ENCODE data around the gene WDFY4. TPM values are rescaled to one million over a fixed set of nuclear protein-coding genes. Genes with fewer than 3 reads are reported as not detected.

WDFY4 gene
- total RNA-seq, 1 donor = 28.9 TPM

DNA sequence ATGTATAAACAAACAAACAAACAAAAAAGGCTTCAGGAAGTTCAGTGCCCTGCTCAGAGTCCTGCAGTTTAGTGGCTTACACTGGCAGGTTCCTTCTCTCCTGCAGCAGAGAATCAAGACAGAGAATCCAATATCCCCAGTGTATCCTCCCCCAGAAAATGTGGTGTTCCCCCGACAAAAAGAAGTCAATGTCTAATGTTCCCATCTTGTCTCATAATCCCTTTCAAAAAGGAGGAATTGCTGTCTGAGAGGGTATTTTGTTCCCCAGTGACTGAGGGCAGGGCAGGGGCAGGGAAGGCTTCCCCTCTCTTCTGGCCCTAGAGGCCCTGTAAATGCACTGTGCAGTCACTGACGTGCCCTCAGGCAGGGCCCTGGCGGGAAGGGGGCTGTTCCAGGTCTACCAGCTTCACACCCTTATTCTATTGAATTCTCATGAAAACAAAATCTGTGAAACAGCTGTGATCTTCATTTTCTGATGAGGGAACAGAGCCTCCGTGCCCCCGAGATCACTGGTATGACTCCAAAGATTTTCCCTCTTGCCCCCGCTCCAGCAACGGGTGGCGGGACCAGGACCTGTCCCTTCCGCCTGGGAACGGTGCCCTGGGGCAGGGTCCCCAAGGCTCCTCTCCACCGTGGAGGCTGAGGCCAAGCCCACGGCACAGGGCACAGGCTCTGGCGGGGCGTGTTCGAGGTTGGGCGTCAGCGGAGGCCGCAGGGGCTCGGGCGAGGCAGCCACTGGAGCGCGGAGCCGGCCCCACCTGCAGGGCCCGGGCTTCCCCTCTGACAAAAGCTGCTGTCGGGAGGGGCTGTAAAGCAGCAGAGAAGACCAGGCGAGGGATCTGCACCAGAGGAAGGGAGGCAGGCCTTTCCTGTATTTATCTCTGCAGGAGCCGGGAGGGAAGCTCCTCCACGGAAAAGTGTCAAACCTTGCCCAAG, 13.4 kb upstream of the WDFY4 start:
- H3K4me1 ChIP-seq (ENCODE audit: insufficient read depth, low read length) = peaks cover 38% of the 10 kb centered on the region
- no peaks in the 10 kb centered on the region for H3K9me3 ChIP-seq (ENCODE audit: low read depth, low read length)
- H3K4me3 ChIP-seq (ENCODE audit: low read length) = no peak overlapping the region

DNA sequence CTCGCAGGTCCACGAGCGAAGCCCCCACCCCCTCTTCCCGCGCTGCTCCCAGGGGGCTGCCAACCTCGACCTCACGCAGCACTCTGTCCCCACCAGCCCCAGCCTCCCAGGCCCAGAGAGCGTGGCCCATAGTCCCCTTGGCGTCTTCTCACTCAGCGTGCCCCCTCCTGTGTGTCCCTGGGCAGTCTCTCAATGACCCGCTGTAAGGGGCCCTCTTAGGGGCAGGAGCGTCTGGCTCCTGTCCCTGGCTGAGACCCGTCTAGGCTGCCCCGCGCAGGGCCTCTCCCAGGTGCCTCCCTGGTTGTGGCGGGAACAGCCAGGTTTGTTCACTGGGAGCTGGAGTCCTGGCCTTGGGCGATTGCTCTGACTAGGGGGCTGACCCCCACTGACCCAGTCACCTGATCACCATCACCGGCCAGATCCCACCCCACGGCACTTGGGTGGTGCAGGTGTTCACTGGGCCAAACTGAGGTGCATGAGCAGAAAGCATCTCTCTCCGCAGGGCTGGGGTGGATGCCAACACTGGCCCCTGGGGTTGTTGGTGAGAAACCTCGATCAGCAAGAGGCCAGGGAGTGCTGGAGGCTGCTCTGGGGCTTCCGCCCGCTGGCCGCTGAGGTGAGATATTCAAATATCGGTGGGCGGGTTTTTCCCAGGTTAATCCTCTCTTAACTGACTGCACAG, 12.6 kb upstream of the WDFY4 start:
- no peaks in the 10 kb centered on the region for H3K9me3 ChIP-seq (ENCODE audit: low read depth, low read length)
- H3K4me1 ChIP-seq (ENCODE audit: insufficient read depth, low read length) = peaks cover 31% of the 10 kb centered on the region
- H3K27me3 ChIP-seq (ENCODE audit: insufficient read depth, low read length) = no peaks in the 10 kb centered on the region
- H3K4me3 ChIP-seq (ENCODE audit: low read length) = no peak overlapping the region

More for the DNA sequence above, 13.4 kb upstream of the WDFY4 start:
- no peaks in the 10 kb centered on the region for H3K27me3 ChIP-seq (ENCODE audit: insufficient read depth, low read length)

DNA sequence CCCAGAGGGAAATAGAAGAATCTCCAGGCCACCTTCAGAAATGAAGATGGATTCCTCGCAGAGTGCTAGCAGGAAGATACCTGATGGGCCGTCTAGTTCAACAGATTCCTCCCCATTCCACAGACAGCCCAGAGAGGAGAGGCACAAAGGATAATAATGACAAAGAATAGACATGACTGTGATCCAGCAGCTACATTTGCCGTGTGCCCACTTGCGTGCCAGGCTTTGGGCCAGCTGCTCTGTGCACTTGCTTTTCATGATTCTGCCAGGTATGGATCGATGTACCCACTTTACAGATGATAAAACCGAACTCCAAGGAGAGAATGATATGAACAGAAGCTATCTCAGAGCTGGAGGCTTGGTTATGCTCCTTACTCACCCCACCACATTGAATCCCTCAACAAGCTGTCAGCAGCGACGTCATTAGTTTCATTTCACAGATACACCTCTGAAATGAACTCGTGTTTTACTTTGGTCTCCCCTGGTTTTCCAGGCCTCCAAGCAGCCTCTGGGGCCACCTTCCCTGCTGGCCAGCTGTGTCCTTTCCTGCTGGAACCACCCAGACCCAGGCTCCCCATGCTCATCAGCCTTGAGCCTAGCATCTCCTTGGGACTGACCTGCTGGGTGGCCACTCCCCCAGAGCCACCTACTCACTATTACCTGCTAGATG, 11.9 kb upstream of the WDFY4 start:
- Histone ChIP-seq H3K4me3 (ENCODE audit: low read length) (no peak overlapping the region), H3K27me3 (ENCODE audit: insufficient read depth, low read length) (no peaks in the 10 kb centered on the region), H3K4me1 (ENCODE audit: insufficient read depth, low read length) (peaks cover 25% of the 10 kb centered on the region), H3K9me3 (ENCODE audit: low read depth, low read length) (peaks cover 5% of the 10 kb centered on the region)

DNA sequence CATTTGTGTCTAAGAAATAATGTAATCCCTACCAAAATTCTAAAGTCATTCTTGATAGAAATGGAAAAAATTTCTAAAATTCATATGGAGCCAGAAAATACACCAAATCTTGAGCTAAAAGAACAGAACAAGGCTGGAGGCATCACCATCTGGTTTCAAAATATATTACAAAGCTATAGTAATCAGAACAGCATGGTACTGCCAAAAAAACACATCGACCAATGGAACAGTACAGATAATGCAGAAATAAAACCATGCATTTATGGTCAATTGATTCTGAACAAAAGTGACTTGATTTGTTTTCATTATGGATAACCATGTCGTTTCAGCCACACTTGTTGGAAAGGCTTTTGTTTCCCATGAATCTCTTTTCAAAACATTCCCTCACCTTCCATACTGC, 7.0 kb upstream of the WDFY4 start:
- Histone ChIP-seq H3K4me1 (ENCODE audit: insufficient read depth, low read length) (peaks cover 5% of the 10 kb centered on the region), H3K4me3 (ENCODE audit: low read length) (no peak overlapping the region), H3K27me3 (ENCODE audit: insufficient read depth, low read length) (no peaks in the 10 kb centered on the region), H3K9me3 (ENCODE audit: low read depth, low read length) (peaks cover 5% of the 10 kb centered on the region)

DNA sequence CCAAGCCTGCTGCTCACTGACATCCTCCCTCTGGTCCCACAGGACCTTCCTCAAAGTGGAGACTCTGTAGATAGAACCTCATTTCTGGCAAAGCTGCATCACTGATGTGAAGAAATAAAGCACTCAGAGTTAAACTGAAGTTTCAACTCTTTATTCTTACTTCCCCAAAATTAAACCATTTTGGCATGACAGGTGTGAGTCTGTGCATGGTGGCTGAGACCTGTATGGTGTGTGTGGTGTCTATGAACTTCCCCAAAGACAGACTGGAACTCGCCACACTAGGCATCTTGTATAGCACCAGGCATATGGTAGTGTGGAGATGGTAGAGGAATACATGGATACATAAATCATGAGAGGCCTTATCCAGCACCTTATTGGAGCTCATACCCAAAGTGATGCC, 6.6 kb upstream of the WDFY4 start:
- Histone ChIP-seq H3K27me3 (ENCODE audit: insufficient read depth, low read length) (no peaks in the 10 kb centered on the region), H3K9me3 (ENCODE audit: low read depth, low read length) (peaks cover 5% of the 10 kb centered on the region), H3K4me3 (ENCODE audit: low read length) (no peak overlapping the region), H3K4me1 (ENCODE audit: insufficient read depth, low read length) (peaks cover 5% of the 10 kb centered on the region)

DNA sequence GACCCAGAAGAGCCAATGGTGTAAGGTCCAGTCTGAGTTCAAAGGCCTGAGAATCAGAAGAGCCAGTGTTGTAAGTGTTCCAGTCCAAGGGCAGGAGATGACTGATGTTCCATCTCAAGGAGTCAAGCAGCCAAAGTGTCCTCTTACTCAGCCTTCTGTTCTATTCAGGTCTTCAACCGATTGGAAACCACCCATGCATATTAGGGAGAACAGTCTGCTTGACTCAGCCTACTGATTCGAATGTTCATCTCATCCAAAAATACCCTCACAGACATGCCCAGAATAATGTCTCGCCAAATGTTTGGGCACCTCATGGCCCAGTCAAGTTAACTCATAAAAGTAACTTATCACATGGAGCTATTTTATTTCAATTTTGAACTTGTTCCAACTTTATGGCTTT, 2.9 kb upstream of the WDFY4 start:
- H3K9me3 ChIP-seq (ENCODE audit: low read depth, low read length) = peaks cover 5% of the 10 kb centered on the region
- peaks cover 24% of the 10 kb centered on the region for H3K4me1 ChIP-seq (ENCODE audit: insufficient read depth, low read length)
- no peaks in the 10 kb centered on the region for H3K27me3 ChIP-seq (ENCODE audit: insufficient read depth, low read length)
- no peak overlapping the region for H3K4me3 ChIP-seq (ENCODE audit: low read length)

- H3K4me3 ChIP-seq (ENCODE audit: low read length) = no peak overlapping the region
- no peaks in the 10 kb centered on the region for H3K27me3 ChIP-seq (ENCODE audit: insufficient read depth, low read length)
- H3K4me1 ChIP-seq (ENCODE audit: insufficient read depth, low read length) = peaks cover 24% of the 10 kb centered on the region
- peaks cover 4% of the 10 kb centered on the region for H3K9me3 ChIP-seq (ENCODE audit: low read depth, low read length)
Measured at GRCh38 chr10:48682265-48682664, 2.4 kb upstream of the WDFY4 start.

DNA sequence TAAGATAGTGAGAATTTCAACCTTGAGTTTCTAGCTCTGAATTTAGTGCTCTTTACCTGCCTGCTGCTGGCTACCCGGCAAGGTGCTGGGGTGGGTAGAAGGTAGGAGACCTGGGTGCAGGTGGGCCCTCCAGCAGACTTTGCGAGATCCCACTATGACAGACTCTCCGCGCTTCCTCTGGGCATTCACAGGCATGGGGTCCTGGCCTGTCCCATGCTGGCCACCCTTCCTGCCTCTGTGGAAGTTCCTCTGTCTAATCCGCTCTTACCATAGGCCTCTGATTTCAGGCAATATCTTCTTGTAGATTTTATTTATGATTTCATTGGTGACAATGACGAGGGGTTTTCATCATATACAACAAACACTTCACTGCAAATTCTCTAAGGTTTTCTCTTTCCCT, 1.2 kb upstream of the WDFY4 start:
- Histone ChIP-seq H3K27me3 (ENCODE audit: insufficient read depth, low read length) (no peaks in the 10 kb centered on the region), H3K4me1 (ENCODE audit: insufficient read depth, low read length) (peaks cover 24% of the 10 kb centered on the region), H3K4me3 (ENCODE audit: low read length) (no peak overlapping the region), H3K9me3 (ENCODE audit: low read depth, low read length) (no peaks in the 10 kb centered on the region)

- no peaks in the 10 kb centered on the region for H3K27me3 ChIP-seq (ENCODE audit: insufficient read depth, low read length)
- H3K9me3 ChIP-seq (ENCODE audit: low read depth, low read length) = no peaks in the 10 kb centered on the region
- peaks cover 28% of the 10 kb centered on the region for H3K4me1 ChIP-seq (ENCODE audit: insufficient read depth, low read length)
- no peak overlapping the region for H3K4me3 ChIP-seq (ENCODE audit: low read length)
Measured at GRCh38 chr10:48683868-48684267, 805 bp upstream of the WDFY4 start.

- Histone ChIP-seq H3K9me3 (ENCODE audit: low read depth, low read length) (no peaks in the 10 kb centered on the region), H3K4me3 (ENCODE audit: low read length) (peak overlapping the region; percentile 59), H3K4me1 (ENCODE audit: insufficient read depth, low read length) (peaks cover 31% of the 10 kb centered on the region), H3K27me3 (ENCODE audit: insufficient read depth, low read length) (no peaks in the 10 kb centered on the region)
Measured at GRCh38 chr10:48684463-48684791, 246 bp upstream of the WDFY4 start.

- H3K4me3 ChIP-seq (ENCODE audit: low read length) = peak overlapping the region; percentile 59
- H3K27me3 ChIP-seq (ENCODE audit: insufficient read depth, low read length) = no peaks in the 10 kb centered on the region
- peaks cover 31% of the 10 kb centered on the region for H3K4me1 ChIP-seq (ENCODE audit: insufficient read depth, low read length)
- no peaks in the 10 kb centered on the region for H3K9me3 ChIP-seq (ENCODE audit: low read depth, low read length)
Measured at GRCh38 chr10:48685731-48686130, 1.1 kb downstream of the WDFY4 start.

DNA sequence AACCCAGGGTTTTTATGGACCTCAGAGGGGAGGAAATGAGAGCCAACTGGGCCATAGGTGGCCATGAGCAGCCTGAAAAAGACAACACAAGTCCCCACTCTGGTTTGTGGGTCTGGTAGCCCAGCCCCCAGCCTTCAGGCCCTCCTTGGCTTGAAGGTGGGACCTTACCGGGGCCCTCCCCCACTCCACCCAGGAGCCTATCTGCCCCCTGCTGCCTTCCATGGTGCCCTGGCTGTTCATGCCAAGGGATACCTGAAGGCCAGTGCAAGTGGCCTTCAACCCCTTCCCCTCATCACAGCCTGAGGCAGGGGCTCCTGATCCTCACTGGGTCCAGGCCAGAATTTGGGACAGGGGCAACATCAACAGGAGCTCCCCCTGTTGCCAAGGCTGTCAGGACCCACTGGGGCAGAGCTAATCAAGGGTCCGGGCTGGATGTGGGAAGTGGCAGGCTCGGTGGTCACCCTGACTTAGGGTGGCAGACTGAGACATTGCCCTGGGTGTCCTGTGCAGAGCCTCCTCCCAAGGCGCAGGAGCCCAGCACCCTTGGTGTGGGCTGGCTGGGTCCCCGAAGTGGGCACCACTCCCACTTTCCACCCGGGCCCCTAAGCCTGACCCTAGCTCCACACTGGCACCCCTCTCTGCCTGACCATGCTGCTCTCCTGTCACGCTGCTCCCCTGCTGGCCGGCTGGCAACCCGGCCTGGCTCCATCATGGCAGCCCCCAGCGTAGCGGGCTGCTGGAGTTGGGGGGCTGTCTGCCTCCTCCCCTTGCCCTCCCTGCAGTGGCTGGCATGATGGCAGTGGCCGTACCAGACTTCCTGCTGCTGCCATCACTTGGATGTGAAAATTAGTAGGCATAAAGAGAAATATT, 6.4 kb downstream of the WDFY4 start:
- peaks cover 38% of the 10 kb centered on the region for H3K4me1 ChIP-seq (ENCODE audit: insufficient read depth, low read length)
- no peak overlapping the region for H3K4me3 ChIP-seq (ENCODE audit: low read length)
- no peaks in the 10 kb centered on the region for H3K27me3 ChIP-seq (ENCODE audit: insufficient read depth, low read length)
- no peaks in the 10 kb centered on the region for H3K9me3 ChIP-seq (ENCODE audit: low read depth, low read length)

DNA sequence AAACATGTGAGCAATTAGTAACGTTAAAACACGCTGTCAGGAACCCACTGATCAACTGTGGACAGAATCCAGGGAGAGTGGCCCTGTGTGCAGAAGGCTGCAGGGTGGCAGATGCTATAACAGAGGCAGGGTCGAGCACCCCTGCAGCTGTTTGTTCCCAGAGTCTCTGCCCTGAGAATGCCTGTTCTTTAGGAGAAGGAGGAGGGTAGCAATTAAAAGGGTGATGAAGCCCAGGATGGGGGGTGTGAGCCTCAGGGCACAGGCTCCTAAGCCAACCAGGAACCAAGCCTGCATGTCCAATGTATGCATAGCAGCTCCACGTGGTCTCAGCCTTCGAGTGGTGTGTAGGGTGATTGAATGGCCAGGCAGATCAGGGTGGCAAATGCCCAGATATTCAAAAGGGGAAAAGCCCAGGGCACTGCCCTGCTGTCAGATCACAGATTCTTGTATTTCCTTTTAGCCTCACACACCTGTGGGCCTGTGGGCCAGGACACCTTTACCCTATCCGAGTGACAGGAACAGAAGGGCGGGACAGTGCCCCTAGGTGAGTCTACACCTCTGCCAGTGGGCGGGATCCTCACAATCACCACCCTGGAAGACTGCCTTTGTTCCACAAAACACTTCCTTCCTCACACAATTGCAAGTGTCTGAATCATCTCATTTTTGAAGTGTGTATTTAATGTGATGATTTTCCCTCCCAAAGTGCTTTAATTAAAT, 7.3 kb downstream of the WDFY4 start:
- Histone ChIP-seq H3K4me1 (ENCODE audit: insufficient read depth, low read length) (peaks cover 41% of the 10 kb centered on the region), H3K9me3 (ENCODE audit: low read depth, low read length) (no peaks in the 10 kb centered on the region), H3K27me3 (ENCODE audit: insufficient read depth, low read length) (no peaks in the 10 kb centered on the region), H3K4me3 (ENCODE audit: low read length) (no peak overlapping the region)

- Histone ChIP-seq H3K4me3 (ENCODE audit: low read length) (no peak overlapping the region), H3K4me1 (ENCODE audit: insufficient read depth, low read length) (peaks cover 41% of the 10 kb centered on the region), H3K9me3 (ENCODE audit: low read depth, low read length) (no peaks in the 10 kb centered on the region), H3K27me3 (ENCODE audit: insufficient read depth, low read length) (no peaks in the 10 kb centered on the region)
Measured at GRCh38 chr10:48692748-48693147, 8.1 kb downstream of the WDFY4 start.
